Naive thymus-derived CD4-positive, alpha-beta T cell (primary cell): ENCODE data around the gene MDFIC. TPM values are rescaled to one million over a fixed set of nuclear protein-coding genes. Genes with fewer than 3 reads are reported as not detected.

Experiments used
- ATAC-seq: fragments of 150-1000 bp; cut with Tn5 transposase; 2 replicates; pipeline ENCODE4 v1.10.0; 2021; ENCODE audit warnings: mild to moderate bottlenecking, moderate library complexity
- CTCF ChIA-PET: fragments of 350-600 bp; sonication (Branson Sonifier 250); formaldehyde crosslinking; loops from one replicate; lab custom pipeline; 2021; ENCODE audit warnings: antibody characterized with exemption; lab: Charles Lee
- POLR2A ChIA-PET: fragments of 350-600 bp; sonication (Branson Sonifier 250); formaldehyde crosslinking; loops from one replicate; lab custom pipeline; 2021; ENCODE audit warnings: antibody characterized with exemption, inconsistent platforms; lab: Charles Lee
- DNase-seq, 9 donors: peaks; one replicate each; pipeline versions ENCODE4 v3.0.0 to v3.0.0-alpha.2; 2020 to 2022; ENCODE audit warnings: mixed read lengths in 1 of 9
- H3K27ac ChIP-seq: one replicate; pipeline ENCODE4 v1.7.0; 2013; ENCODE audit warnings: mild to moderate bottlenecking, low read depth, low read length, moderate library complexity
- H3K27me3 ChIP-seq, 2 donors: one replicate each; pipeline ENCODE4 v1.7.0; 2013; ENCODE audit warnings: low read length in 2 of 2, mild to moderate bottlenecking in 2 of 2, moderate library complexity in 2 of 2; ENCODE audit not compliant: control insufficient read depth in 2 of 2, insufficient read depth in 2 of 2
- H3K36me3 ChIP-seq, 3 experiments: 1 replicate in 2 of 3; 2 replicates in 1 of 3; pipeline ENCODE4 v1.7.0; 2013; ENCODE audit warnings: low read length in 3 of 3, mild to moderate bottlenecking in 3 of 3, moderate library complexity in 1 of 3; ENCODE audit not compliant: insufficient read depth in 3 of 3, control insufficient read depth in 2 of 3
- H3K4me1 ChIP-seq, 2 donors: one replicate each; pipeline ENCODE4 v1.7.0; 2013; ENCODE audit warnings: low read length in 2 of 2, mild to moderate bottlenecking in 2 of 2, moderate library complexity in 1 of 2; ENCODE audit not compliant: control insufficient read depth in 2 of 2, insufficient read depth in 2 of 2
- H3K4me3 ChIP-seq: 2 replicates; pipeline ENCODE4 v1.7.0; 2013; ENCODE audit warnings: mild to moderate bottlenecking, low read length
- H3K9me3 ChIP-seq, 3 experiments: 1 replicate in 2 of 3; 2 replicates in 1 of 3; pipeline ENCODE4 v1.7.0; 2013; ENCODE audit warnings: low read length in 3 of 3; ENCODE audit not compliant: control insufficient read depth in 2 of 3
- H3K27ac Mint-ChIP-seq, 9 donors: one replicate each; pipeline ENCODE4 v1.8.0; 2020 to 2022; ENCODE audit warnings: mixed read lengths in 9 of 9, mild to moderate bottlenecking in 8 of 9, moderate library complexity in 5 of 9, inconsistent platforms in 2 of 9
- H3K27me3 Mint-ChIP-seq, 5 donors: one replicate each; pipeline ENCODE4 v1.8.0; 2021 to 2022; ENCODE audit warnings: mixed read lengths in 5 of 5, mild to moderate bottlenecking in 1 of 5
- H3K36me3 Mint-ChIP-seq, 5 donors: one replicate each; pipeline ENCODE4 v1.8.0; 2020 to 2022; ENCODE audit warnings: mixed read lengths in 5 of 5, mild to moderate bottlenecking in 3 of 5, inconsistent platforms in 1 of 5
- H3K4me1 Mint-ChIP-seq, 7 donors: one replicate each; pipeline ENCODE4 v1.8.0; 2020 to 2022; ENCODE audit warnings: mixed read lengths in 7 of 7, mild to moderate bottlenecking in 3 of 7, inconsistent platforms in 1 of 7
- H3K4me3 Mint-ChIP-seq, 10 donors: one replicate each; pipeline ENCODE4 v1.8.0; 2020 to 2022; ENCODE audit warnings: mild to moderate bottlenecking in 10 of 10, mixed read lengths in 10 of 10, moderate library complexity in 6 of 10, inconsistent platforms in 2 of 10
- H3K9me3 Mint-ChIP-seq, 11 donors: one replicate each; pipeline ENCODE4 v1.8.0; 2020 to 2022; ENCODE audit warnings: mixed read lengths in 11 of 11, mild to moderate bottlenecking in 4 of 11, inconsistent platforms in 1 of 11, moderate library complexity in 1 of 11
- intact Hi-C, 2 donors: fragments of 100-400 bp; cut with micrococcal nuclease; formaldehyde crosslinking; loops; one replicate each; pipeline ENCODE4 v1.15.1; 2023
- polyA plus RNA-seq, 2 donors: library from polyadenylated mRNA; unstranded; fragments of 300-500 nt; fragmentation: Illumina TruSeq; gene quantifications; one replicate each; pipeline ENCODE4 v1.2.3, GENCODE V29; 2021
- total RNA-seq, 6 experiments: library from RNA in 5 of 6; stranded (reverse) in 5 of 6; gene quantifications; 1 replicate in 5 of 6; 2 replicates in 1 of 6; pipeline ENCODE4 v1.2.3 and lab custom pipeline; 2021 to 2026

Gene MDFIC
- total and polyA plus RNA-seq, 7 experiments from 2014 or later: 48.5 to 90.8 (median 58.1) TPM

GRCh38 chr7:115008465-115009114 lies 86.7 kb downstream of the MDFIC start:
- Histone ChIP-seq H3K4me1 (peaks cover 53 to 75% of the 10 kb centered on the region in 2 donors), H3K36me3 (no peaks in the 10 kb centered on the region), H3K4me3 (peak overlapping the region; percentile 25), H3K27me3 (no peaks in the 10 kb centered on the region), H3K9me3 (no peaks in the 10 kb centered on the region), H3K27ac (peak overlapping the region; percentile 54)
- intact Hi-C loops: loop anchor here in 1 of 2 donors (1.0 to 5.0 kb wide), 4 partner anchors 8 to 86 kb away; partner anchors contain the start of gene MDFIC
- ChIA-PET CTCF (interaction anchor here (0.6 kb wide), 1 partner anchor 175 kb away, joined by 3 read pairs; no protein-coding TSS in a partner anchor), POLR2A (interaction anchor here (0.6 kb wide), 1 partner anchor 213 kb away, joined by 3 read pairs; no protein-coding TSS in a partner anchor)
- H3K9me3 Mint-ChIP-seq: peaks cover 0 to 5% (median 0%) of the 10 kb centered on the region in 11 donors
- H3K4me1 Mint-ChIP-seq: peaks cover 48 to 94% (median 86%) of the 10 kb centered on the region in 7 donors
- peak overlapping the region; percentile 56 to 94 (median 88) for H3K27ac Mint-ChIP-seq
- H3K36me3 Mint-ChIP-seq: peaks cover 7 to 48% (median 21%) of the 10 kb centered on the region in 5 donors
- no peaks in the 10 kb centered on the region for H3K27me3 Mint-ChIP-seq
- DNase-seq (peak in 1 of 9 donors; percentile 23), ATAC-seq (peak; percentile 58)
- H3K4me3 Mint-ChIP-seq: peak overlapping the region; percentile 53 to 85 (median 76)

GRCh38 chr7:115009139-115009538 lies 87.2 kb downstream of the MDFIC start:
- Histone ChIP-seq H3K4me1 (peaks cover 53 to 79% of the 10 kb centered on the region in 2 donors), H3K27ac (peak overlapping the region; percentile 54), H3K9me3 (no peaks in the 10 kb centered on the region), H3K36me3 (no peaks in the 10 kb centered on the region), H3K4me3 (peak overlapping the region; percentile 25), H3K27me3 (no peaks in the 10 kb centered on the region)
- peak overlapping the region; percentile 53 to 85 (median 76) for H3K4me3 Mint-ChIP-seq
- H3K27ac Mint-ChIP-seq: peak overlapping the region; percentile 5 to 94 (median 79)
- peaks cover 9 to 50% (median 25%) of the 10 kb centered on the region in 5 donors for H3K36me3 Mint-ChIP-seq
- ATAC-seq (peak; percentile 69), DNase-seq (peak in 4 of 9 donors; percentile 11 to 27 (median 22))
- POLR2A ChIA-PET: no interaction called here
- peaks cover 47 to 95% (median 86%) of the 10 kb centered on the region in 7 donors for H3K4me1 Mint-ChIP-seq
- CTCF ChIA-PET: interaction anchor here (0.7 kb wide), 1 partner anchor 944 kb away, joined by 3 read pairs; no protein-coding TSS in a partner anchor
- H3K27me3 Mint-ChIP-seq: no peaks in the 10 kb centered on the region
- H3K9me3 Mint-ChIP-seq: peaks cover 0 to 5% (median 0%) of the 10 kb centered on the region in 11 donors
- intact Hi-C loops: loop anchor here in 1 of 2 donors (2.0 to 5.0 kb wide), 3 partner anchors 14 to 87 kb away; partner anchors contain the start of gene MDFIC

- Mint-ChIP-seq H3K4me3 (peak overlapping the region in 9 of 10 donors; percentile 53 to 85 (median 77)), H3K9me3 (peaks cover 0 to 5% (median 0%) of the 10 kb centered on the region in 11 donors), H3K36me3 (peaks cover 9 to 45% (median 29%) of the 10 kb centered on the region in 5 donors), H3K4me1 (peaks cover 51 to 95% (median 86%) of the 10 kb centered on the region in 7 donors), H3K27me3 (no peaks in the 10 kb centered on the region), H3K27ac (peak overlapping the region; percentile 5 to 94 (median 79))
- H3K4me1 ChIP-seq: peaks cover 53 to 77% of the 10 kb centered on the region in 2 donors
- H3K27me3 ChIP-seq: no peaks in the 10 kb centered on the region
- no peaks in the 10 kb centered on the region for H3K36me3 ChIP-seq
- DNase-seq: no peak
- ChIA-PET CTCF (interaction anchor here (0.7 kb wide), 1 partner anchor 944 kb away, joined by 3 read pairs; no protein-coding TSS in a partner anchor), POLR2A (no interaction called here)
- peak overlapping the region; percentile 25 for H3K4me3 ChIP-seq
- H3K27ac ChIP-seq: peak overlapping the region; percentile 54
- no peak for ATAC-seq
- intact Hi-C loops: loop anchor here (1.0 to 5.0 kb wide), 5 partner anchors 15 to 207 kb away; partner anchors contain the start of gene MDFIC (in 1 of the 2)
- H3K9me3 ChIP-seq: no peaks in the 10 kb centered on the region
Measured at GRCh38 chr7:115009736-115010440, 88.0 kb downstream of the MDFIC start.

GRCh38 chr7:115010441-115010820 lies 88.5 kb downstream of the MDFIC start:
- Mint-ChIP-seq H3K36me3 (peaks cover 9 to 44% (median 30%) of the 10 kb centered on the region in 5 donors), H3K9me3 (peaks cover 0 to 5% (median 0%) of the 10 kb centered on the region in 11 donors), H3K27ac (peak overlapping the region in 4 of 9 donors; percentile 6 to 94 (median 70)), H3K4me3 (peak overlapping the region in 2 of 10 donors; percentile 53 to 85), H3K27me3 (no peaks in the 10 kb centered on the region), H3K4me1 (peaks cover 46 to 95% (median 86%) of the 10 kb centered on the region in 7 donors)
- ChIA-PET CTCF (no interaction called here), POLR2A (no interaction called here)
- Histone ChIP-seq H3K27ac (no peak overlapping the region), H3K27me3 (no peaks in the 10 kb centered on the region), H3K4me3 (no peak overlapping the region), H3K9me3 (no peaks in the 10 kb centered on the region), H3K36me3 (no peaks in the 10 kb centered on the region), H3K4me1 (peaks cover 53 to 76% of the 10 kb centered on the region in 2 donors)
- intact Hi-C loops: loop anchor here in 1 of 2 donors (1.0 to 2.0 kb wide), 2 partner anchors 87 to 206 kb away; no protein-coding TSS in a partner anchor
- no peak for ATAC-seq
- DNase-seq: no peak

- no peak overlapping the region for H3K4me3 ChIP-seq
- DNase-seq (no peak), ATAC-seq (no peak)
- no peak overlapping the region for H3K27ac ChIP-seq
- H3K27me3 ChIP-seq: no peaks in the 10 kb centered on the region
- Mint-ChIP-seq H3K36me3 (peaks cover 9 to 45% (median 39%) of the 10 kb centered on the region in 5 donors), H3K27me3 (no peaks in the 10 kb centered on the region), H3K4me1 (peaks cover 26 to 84% (median 56%) of the 10 kb centered on the region in 7 donors), H3K27ac (peak overlapping the region in 6 of 9 donors; percentile 6 to 66 (median 23)), H3K9me3 (peaks cover 0 to 6% (median 0%) of the 10 kb centered on the region in 11 donors), H3K4me3 (peak overlapping the region in 1 of 10 donors; percentile 48)
- POLR2A ChIA-PET: no interaction called here
- H3K36me3 ChIP-seq: no peaks in the 10 kb centered on the region
- CTCF ChIA-PET: no interaction called here
- H3K9me3 ChIP-seq: no peaks in the 10 kb centered on the region
- H3K4me1 ChIP-seq: peaks cover 25 to 48% of the 10 kb centered on the region in 2 donors
- intact Hi-C loops: loop anchor here in 1 of 2 donors (1.0 kb wide), 2 partner anchors 8 kb away; no protein-coding TSS in a partner anchor
Measured at GRCh38 chr7:115013886-115014285, 92.0 kb downstream of the MDFIC start.

- H3K27me3 ChIP-seq: no peaks in the 10 kb centered on the region
- Mint-ChIP-seq H3K36me3 (peaks cover 9 to 46% (median 39%) of the 10 kb centered on the region in 5 donors), H3K27me3 (no peaks in the 10 kb centered on the region), H3K4me1 (peaks cover 18 to 82% (median 47%) of the 10 kb centered on the region in 7 donors), H3K4me3 (no peak overlapping the region), H3K9me3 (peaks cover 0 to 6% (median 0%) of the 10 kb centered on the region in 11 donors), H3K27ac (no peak overlapping the region)
- no peaks in the 10 kb centered on the region for H3K9me3 ChIP-seq
- DNase-seq (no peak), ATAC-seq (no peak)
- H3K4me1 ChIP-seq: peaks cover 16 to 39% of the 10 kb centered on the region in 2 donors
- no peak overlapping the region for H3K4me3 ChIP-seq
- ChIA-PET CTCF (no interaction called here), POLR2A (no interaction called here)
- intact Hi-C loops: loop anchor here in 1 of 2 donors (1.0 kb wide), 1 partner anchor 8 kb away; no protein-coding TSS in a partner anchor
- no peaks in the 10 kb centered on the region for H3K36me3 ChIP-seq
- no peak overlapping the region for H3K27ac ChIP-seq
Measured at GRCh38 chr7:115014794-115015193, 92.9 kb downstream of the MDFIC start.
